Measurements from ENCODE around the gene SLC44A5.
"Not testable (repeated sequence)": the region's sequence is repeated elsewhere in the genome, so short reads cannot be mapped to it uniquely, and the experiment has no call there.

The SLC44A5 gene

GRCh38 chr1:75594327-75594726, 16.6 kb downstream of the SLC44A5 start:
- no peak overlapping the region for H3K4me3 ChIP-seq (ENCODE audit: low read depth in 1 of 5, low read length in 5 of 5)
- H3K4me1 ChIP-seq (ENCODE audit: control insufficient read depth in 5 of 5, insufficient read depth in 5 of 5, low read length in 5 of 5): no peaks in the 10 kb centered on the region
- no peaks in the 10 kb centered on the region for H3K27me3 ChIP-seq (ENCODE audit: control insufficient read depth in 5 of 5, insufficient read depth in 4 of 5, low read length in 5 of 5)
- no peak overlapping the region for H3K27ac ChIP-seq (ENCODE audit: low read depth, low read length)
- no peak overlapping the region for H3K9ac ChIP-seq (ENCODE audit: low read length in 5 of 5)
- H3K9me3 ChIP-seq (ENCODE audit: control insufficient read depth in 5 of 5, low read length in 5 of 5): no peaks in the 10 kb centered on the region
- H3K36me3 ChIP-seq (ENCODE audit: control insufficient read depth in 5 of 5, insufficient read depth in 5 of 5, low read length in 5 of 5): no peaks in the 10 kb centered on the region

- H3K4me3 ChIP-seq (ENCODE audit: low read depth in 1 of 5, low read length in 5 of 5); H3K9ac ChIP-seq (ENCODE audit: low read length in 5 of 5); H3K36me3 ChIP-seq (ENCODE audit: control insufficient read depth in 5 of 5, insufficient read depth in 5 of 5, low read length in 5 of 5); H3K4me1 ChIP-seq (ENCODE audit: control insufficient read depth in 5 of 5, insufficient read depth in 5 of 5, low read length in 5 of 5); H3K27me3 ChIP-seq (ENCODE audit: control insufficient read depth in 5 of 5, insufficient read depth in 4 of 5, low read length in 5 of 5); H3K9me3 ChIP-seq (ENCODE audit: control insufficient read depth in 5 of 5, low read length in 5 of 5); H3K27ac ChIP-seq (ENCODE audit: low read depth, low read length): not testable (repeated sequence)
Observed at GRCh38 chr1:75593457-75593856, 17.5 kb downstream of the SLC44A5 start.

- H3K9ac ChIP-seq (ENCODE audit: low read length in 5 of 5): no peak overlapping the region
- H3K27ac ChIP-seq (ENCODE audit: low read depth, low read length): no peak overlapping the region
- no peaks in the 10 kb centered on the region for H3K9me3 ChIP-seq (ENCODE audit: control insufficient read depth in 5 of 5, low read length in 5 of 5)
- H3K4me1 ChIP-seq (ENCODE audit: control insufficient read depth in 5 of 5, insufficient read depth in 5 of 5, low read length in 5 of 5): no peaks in the 10 kb centered on the region
- no peaks in the 10 kb centered on the region for H3K27me3 ChIP-seq (ENCODE audit: control insufficient read depth in 5 of 5, insufficient read depth in 4 of 5, low read length in 5 of 5)
- H3K4me3 ChIP-seq (ENCODE audit: low read depth in 1 of 5, low read length in 5 of 5): no peak overlapping the region
- H3K36me3 ChIP-seq (ENCODE audit: control insufficient read depth in 5 of 5, insufficient read depth in 5 of 5, low read length in 5 of 5): no peaks in the 10 kb centered on the region
Observed at GRCh38 chr1:75589637-75590036, 21.3 kb downstream of the SLC44A5 start.

- H3K27me3 ChIP-seq (ENCODE audit: control insufficient read depth in 5 of 5, insufficient read depth in 4 of 5, low read length in 5 of 5): no peaks in the 10 kb centered on the region
- no peak overlapping the region for H3K27ac ChIP-seq (ENCODE audit: low read depth, low read length)
- no peak overlapping the region for H3K4me3 ChIP-seq (ENCODE audit: low read depth in 1 of 5, low read length in 5 of 5)
- no peaks in the 10 kb centered on the region for H3K36me3 ChIP-seq (ENCODE audit: control insufficient read depth in 5 of 5, insufficient read depth in 5 of 5, low read length in 5 of 5)
- no peak overlapping the region for H3K9ac ChIP-seq (ENCODE audit: low read length in 5 of 5)
- no peaks in the 10 kb centered on the region for H3K9me3 ChIP-seq (ENCODE audit: control insufficient read depth in 5 of 5, low read length in 5 of 5)
- H3K4me1 ChIP-seq (ENCODE audit: control insufficient read depth in 5 of 5, insufficient read depth in 5 of 5, low read length in 5 of 5): no peaks in the 10 kb centered on the region
Observed at GRCh38 chr1:75588779-75589475, 22.0 kb downstream of the SLC44A5 start.

GRCh38 chr1:75587692-75588091, 23.2 kb downstream of the SLC44A5 start:
- H3K4me3 ChIP-seq (ENCODE audit: low read depth in 1 of 5, low read length in 5 of 5): no peak overlapping the region
- H3K4me1 ChIP-seq (ENCODE audit: control insufficient read depth in 5 of 5, insufficient read depth in 5 of 5, low read length in 5 of 5): no peaks in the 10 kb centered on the region
- no peaks in the 10 kb centered on the region for H3K36me3 ChIP-seq (ENCODE audit: control insufficient read depth in 5 of 5, insufficient read depth in 5 of 5, low read length in 5 of 5)
- H3K27ac ChIP-seq (ENCODE audit: low read depth, low read length): no peak overlapping the region
- no peaks in the 10 kb centered on the region for H3K27me3 ChIP-seq (ENCODE audit: control insufficient read depth in 5 of 5, insufficient read depth in 4 of 5, low read length in 5 of 5)
- H3K9ac ChIP-seq (ENCODE audit: low read length in 5 of 5): no peak overlapping the region
- no peaks in the 10 kb centered on the region for H3K9me3 ChIP-seq (ENCODE audit: control insufficient read depth in 5 of 5, low read length in 5 of 5)

- H3K9me3 ChIP-seq (ENCODE audit: control insufficient read depth in 5 of 5, low read length in 5 of 5): no peaks in the 10 kb centered on the region
- no peaks in the 10 kb centered on the region for H3K36me3 ChIP-seq (ENCODE audit: control insufficient read depth in 5 of 5, insufficient read depth in 5 of 5, low read length in 5 of 5)
- H3K27me3 ChIP-seq (ENCODE audit: control insufficient read depth in 5 of 5, insufficient read depth in 4 of 5, low read length in 5 of 5): no peaks in the 10 kb centered on the region
- H3K4me3 ChIP-seq (ENCODE audit: low read depth in 1 of 5, low read length in 5 of 5): no peak overlapping the region
- H3K9ac ChIP-seq (ENCODE audit: low read length in 5 of 5): no peak overlapping the region
- no peaks in the 10 kb centered on the region for H3K4me1 ChIP-seq (ENCODE audit: control insufficient read depth in 5 of 5, insufficient read depth in 5 of 5, low read length in 5 of 5)
- no peak overlapping the region for H3K27ac ChIP-seq (ENCODE audit: low read depth, low read length)
Observed at GRCh38 chr1:75583282-75583681, 27.6 kb downstream of the SLC44A5 start.

- Histone ChIP-seq H3K9me3 (ENCODE audit: control insufficient read depth in 5 of 5, low read length in 5 of 5) (no peaks in the 10 kb centered on the region), H3K27me3 (ENCODE audit: control insufficient read depth in 5 of 5, insufficient read depth in 4 of 5, low read length in 5 of 5) (no peaks in the 10 kb centered on the region), H3K27ac (ENCODE audit: low read depth, low read length) (no peak overlapping the region), H3K4me1 (ENCODE audit: control insufficient read depth in 5 of 5, insufficient read depth in 5 of 5, low read length in 5 of 5) (no peaks in the 10 kb centered on the region), H3K9ac (ENCODE audit: low read length in 5 of 5) (no peak overlapping the region), H3K36me3 (ENCODE audit: control insufficient read depth in 5 of 5, insufficient read depth in 5 of 5, low read length in 5 of 5) (no peaks in the 10 kb centered on the region), H3K4me3 (ENCODE audit: low read depth in 1 of 5, low read length in 5 of 5) (no peak overlapping the region)
Observed at GRCh38 chr1:75582725-75583261, 28.1 kb downstream of the SLC44A5 start.

- H3K9me3 ChIP-seq (ENCODE audit: control insufficient read depth in 5 of 5, low read length in 5 of 5): no peaks in the 10 kb centered on the region
- no peaks in the 10 kb centered on the region for H3K27me3 ChIP-seq (ENCODE audit: control insufficient read depth in 5 of 5, insufficient read depth in 4 of 5, low read length in 5 of 5)
Observed at GRCh38 chr1:75579046-75579445, 31.9 kb downstream of the SLC44A5 start.

GRCh38 chr1:75575837-75576236, 35.1 kb downstream of the SLC44A5 start:
- Histone ChIP-seq H3K36me3 (ENCODE audit: control insufficient read depth in 5 of 5, insufficient read depth in 5 of 5, low read length in 5 of 5) (no peaks in the 10 kb centered on the region), H3K9ac (ENCODE audit: low read length in 5 of 5) (no peak overlapping the region), H3K27me3 (ENCODE audit: control insufficient read depth in 5 of 5, insufficient read depth in 4 of 5, low read length in 5 of 5) (no peaks in the 10 kb centered on the region), H3K4me3 (ENCODE audit: low read depth in 1 of 5, low read length in 5 of 5) (no peak overlapping the region), H3K4me1 (ENCODE audit: control insufficient read depth in 5 of 5, insufficient read depth in 5 of 5, low read length in 5 of 5) (no peaks in the 10 kb centered on the region), H3K27ac (ENCODE audit: low read depth, low read length) (no peak overlapping the region), H3K9me3 (ENCODE audit: control insufficient read depth in 5 of 5, low read length in 5 of 5) (no peaks in the 10 kb centered on the region)

More at GRCh38 chr1:75579046-75579445, 31.9 kb downstream of the SLC44A5 start:
- H3K27ac ChIP-seq (ENCODE audit: low read depth, low read length): no peak overlapping the region
- no peak overlapping the region for H3K4me3 ChIP-seq (ENCODE audit: low read depth in 1 of 5, low read length in 5 of 5)
- H3K9ac ChIP-seq (ENCODE audit: low read length in 5 of 5): no peak overlapping the region
- H3K4me1 ChIP-seq (ENCODE audit: control insufficient read depth in 5 of 5, insufficient read depth in 5 of 5, low read length in 5 of 5): no peaks in the 10 kb centered on the region
- H3K36me3 ChIP-seq (ENCODE audit: control insufficient read depth in 5 of 5, insufficient read depth in 5 of 5, low read length in 5 of 5): no peaks in the 10 kb centered on the region

- no peaks in the 10 kb centered on the region for H3K36me3 ChIP-seq (ENCODE audit: control insufficient read depth in 5 of 5, insufficient read depth in 5 of 5, low read length in 5 of 5)
- no peaks in the 10 kb centered on the region for H3K9me3 ChIP-seq (ENCODE audit: control insufficient read depth in 5 of 5, low read length in 5 of 5)
- no peak overlapping the region for H3K9ac ChIP-seq (ENCODE audit: low read length in 5 of 5)
Observed at GRCh38 chr1:75567191-75567590, 43.7 kb downstream of the SLC44A5 start.

More at GRCh38 chr1:75567191-75567590, 43.7 kb downstream of the SLC44A5 start:
- no peak overlapping the region for H3K27ac ChIP-seq (ENCODE audit: low read depth, low read length)
- H3K4me1 ChIP-seq (ENCODE audit: control insufficient read depth in 5 of 5, insufficient read depth in 5 of 5, low read length in 5 of 5): no peaks in the 10 kb centered on the region
- no peaks in the 10 kb centered on the region for H3K27me3 ChIP-seq (ENCODE audit: control insufficient read depth in 5 of 5, insufficient read depth in 4 of 5, low read length in 5 of 5)
- H3K4me3 ChIP-seq (ENCODE audit: low read depth in 1 of 5, low read length in 5 of 5): no peak overlapping the region

Data from subcutaneous abdominal adipose tissue (tissue), 5 donors.